ENCODE data around the gene NHSL1.

NHSL1 gene

GRCh38 chr6:138431256-138432062 lies 67.8 kb downstream of the NHSL1 start:
- H3K4me1 ChIP-seq (ENCODE audit: insufficient read depth, poor library complexity, severe bottlenecking), result no peaks in the 10 kb centered on the region
- DNase-seq (ENCODE audit: low spot score) (no peak), ATAC-seq (ENCODE audit: low read depth) (no peak)
- no peaks in the 10 kb centered on the region for H3K27me3 ChIP-seq (ENCODE audit: insufficient read depth, poor library complexity, severe bottlenecking)
- H3K4me3 ChIP-seq (ENCODE audit: severe bottlenecking), result no peak overlapping the region
- no peak for TF ChIP-seq CTCF (IDR thresholded peaks at IDR 0.05; ENCODE audit: poor library complexity, severe bottlenecking)
- no peaks in the 10 kb centered on the region for H3K9me3 ChIP-seq (ENCODE audit: severe bottlenecking)
- H3K36me3 ChIP-seq (ENCODE audit: low read depth), result peaks cover 11% of the 10 kb centered on the region
- no peak overlapping the region for H3K27ac ChIP-seq (ENCODE audit: poor library complexity, severe bottlenecking)

- Histone ChIP-seq H3K9me3 (ENCODE audit: severe bottlenecking) (no peaks in the 10 kb centered on the region), H3K4me1 (ENCODE audit: insufficient read depth, poor library complexity, severe bottlenecking) (no peaks in the 10 kb centered on the region), H3K27ac (ENCODE audit: poor library complexity, severe bottlenecking) (no peak overlapping the region), H3K36me3 (ENCODE audit: low read depth) (peaks cover 11% of the 10 kb centered on the region), H3K4me3 (ENCODE audit: severe bottlenecking) (no peak overlapping the region), H3K27me3 (ENCODE audit: insufficient read depth, poor library complexity, severe bottlenecking) (no peaks in the 10 kb centered on the region)
- DNase-seq (ENCODE audit: low spot score) (no peak), ATAC-seq (ENCODE audit: low read depth) (no peak)
- TF ChIP-seq CTCF (IDR thresholded peaks at IDR 0.05; ENCODE audit: poor library complexity, severe bottlenecking), result no peak
Observed at GRCh38 chr6:138430361-138431145, 68.7 kb downstream of the NHSL1 start.

GRCh38 chr6:138429761-138430160 lies 69.5 kb downstream of the NHSL1 start:
- no peaks in the 10 kb centered on the region for H3K4me1 ChIP-seq (ENCODE audit: insufficient read depth, poor library complexity, severe bottlenecking)
- H3K36me3 ChIP-seq (ENCODE audit: low read depth), result peaks cover 11% of the 10 kb centered on the region
- no peak overlapping the region for H3K27ac ChIP-seq (ENCODE audit: poor library complexity, severe bottlenecking)
- H3K27me3 ChIP-seq (ENCODE audit: insufficient read depth, poor library complexity, severe bottlenecking), result no peaks in the 10 kb centered on the region
- TF ChIP-seq CTCF (IDR thresholded peaks at IDR 0.05; ENCODE audit: poor library complexity, severe bottlenecking), result no peak
- ATAC-seq (ENCODE audit: low read depth), result no peak
- no peaks in the 10 kb centered on the region for H3K9me3 ChIP-seq (ENCODE audit: severe bottlenecking)
- no peak for DNase-seq (ENCODE audit: low spot score)
- no peak overlapping the region for H3K4me3 ChIP-seq (ENCODE audit: severe bottlenecking)

GRCh38 chr6:138428944-138429598 lies 70.2 kb downstream of the NHSL1 start:
- ATAC-seq (ENCODE audit: low read depth) (peak; percentile 49; the same call in 1 of the 3 replicates), DNase-seq (ENCODE audit: low spot score) (no peak)
- no peak overlapping the region for H3K4me3 ChIP-seq (ENCODE audit: severe bottlenecking)
- H3K9me3 ChIP-seq (ENCODE audit: severe bottlenecking), result no peaks in the 10 kb centered on the region
- H3K36me3 ChIP-seq (ENCODE audit: low read depth), result peaks cover 11% of the 10 kb centered on the region
- TF ChIP-seq CTCF (IDR thresholded peaks at IDR 0.05; ENCODE audit: poor library complexity, severe bottlenecking), result peak; percentile 83
- H3K27me3 ChIP-seq (ENCODE audit: insufficient read depth, poor library complexity, severe bottlenecking), result no peaks in the 10 kb centered on the region
- H3K4me1 ChIP-seq (ENCODE audit: insufficient read depth, poor library complexity, severe bottlenecking), result no peaks in the 10 kb centered on the region
- no peak overlapping the region for H3K27ac ChIP-seq (ENCODE audit: poor library complexity, severe bottlenecking)
